HEK293T (cell line): ENCODE results near the gene RAB6B.

ENCODE experiments used
- BHLHE40 ChIP-seq: fragments of 450-650 bp; IDR thresholded peaks from 2 replicates; pipeline ENCODE4 v1.6.1; 2016; ENCODE audit warnings: mild to moderate bottlenecking, moderate library complexity, borderline replicate concordance
- CTBP1 ChIP-seq: fragments of 450-650 bp; IDR thresholded peaks from 2 replicates; pipeline ENCODE4 v1.6.1; 2016; ENCODE audit warnings: borderline replicate concordance
- ELF4 ChIP-seq: fragments of 450-650 bp; IDR thresholded peaks from 2 replicates; pipeline ENCODE4 v1.6.1; 2017; ENCODE audit warnings: antibody characterized with exemption
- FOXA1 ChIP-seq: fragments of 450-650 bp; IDR thresholded peaks from 2 replicates; pipeline ENCODE4 v1.6.1; 2016; ENCODE audit warnings: mild to moderate bottlenecking
- FOXM1 ChIP-seq: fragments of 450-650 bp; IDR thresholded peaks from 2 replicates; pipeline ENCODE4 v1.6.1; 2017; ENCODE audit warnings: mild to moderate bottlenecking, borderline replicate concordance
- L3MBTL2 ChIP-seq: fragments of 450-650 bp; conservative IDR thresholded peaks from 2 replicates; pipeline ENCODE4 v1.6.1; 2016; ENCODE audit warnings: mild to moderate bottlenecking
- LEF1 ChIP-seq: fragments of 450-650 bp; IDR thresholded peaks from 2 replicates; pipeline ENCODE4 v1.6.1; 2017; ENCODE audit warnings: mild to moderate bottlenecking, borderline replicate concordance
- NFRKB ChIP-seq: fragments of 450-650 bp; IDR thresholded peaks from 2 replicates; pipeline ENCODE4 v1.6.1; 2016; ENCODE audit warnings: mild to moderate bottlenecking, moderate library complexity
- SP1 ChIP-seq: fragments of 450-650 bp; IDR thresholded peaks from 2 replicates; pipeline ENCODE4 v1.6.1; 2017
- SUZ12 ChIP-seq: fragments of 450-650 bp; IDR thresholded peaks from 2 replicates; pipeline ENCODE4 v1.6.1; 2016; ENCODE audit warnings: mild to moderate bottlenecking
- ZNF384 ChIP-seq: fragments of 450-650 bp; IDR thresholded peaks from 2 replicates; pipeline ENCODE4 v1.6.1; 2016

- TF ChIP-seq BHLHE40 (no peak), CTBP1 (no peak), ELF4 (no peak), FOXM1 (no peak), FOXA1 (no peak), NFRKB (no peak), SUZ12 (no peak), SP1 (no peak), LEF1 (no peak), ZNF384 (no peak), L3MBTL2 (no peak)
Observed at GRCh38 chr3:133849346-133849745, 46.3 kb downstream of the RAB6B start.
